HCT116 (cell line): Measurements from ENCODE around the gene PRIMA1. TPM values are rescaled to one million over a fixed set of nuclear protein-coding genes. Genes with fewer than 3 reads are reported as not detected.

Experiments used
- ATAC-seq: fragments of 200-7000 bp; cut with Tn5 transposase; 2 replicates; pipeline ENCODE4 v1.9.1; 2020; ENCODE audit warnings: mild to moderate bottlenecking, moderate library complexity
- BruUV-seq: library from RNA; stranded (reverse); fragments of 400-500 nt; replicated peaks from 2 replicates; lab custom pipeline; 2021; lab: Mats Ljungman, UMichigan
- CTCF ChIA-PET: fragments of 300-600 bp; sonication (Branson Sonifier 250); formaldehyde crosslinking; loops from one replicate; lab custom pipeline; 2021; ENCODE audit warnings: antibody characterized with exemption; lab: Charles Lee
- POLR2A ChIA-PET: fragments of 300-600, 350-600 bp; sonication (Branson Sonifier 250); formaldehyde crosslinking; loops from one replicate; lab custom pipeline; 2021; ENCODE audit warnings: antibody characterized with exemption; lab: Charles Lee
- RAD21 ChIA-PET, 2 experiments: fragments of 300-600 bp; sonication (Branson Sonifier 250); formaldehyde crosslinking; loops; one replicate each; lab custom pipeline; 2023; ENCODE audit warnings: low total read pairs in 2 of 2; ENCODE audit not compliant: uncharacterized antibody in 2 of 2, unreplicated experiment in 2 of 2, low non-redundant PET in 1 of 2; lab: Charles Lee
- DNase-seq: peaks from one replicate; pipeline ENCODE4 v3.0.0-alpha.2; 2010; ENCODE audit warnings: low read depth, low spot score
- H2AFZ ChIP-seq: fragments of 200-600 bp; shearing (Covaris generic), sonication (generic); 2 replicates; pipeline ENCODE4 v1.6.1; 2017; ENCODE audit warnings: low read depth, mixed run types, mixed read lengths, antibody characterized with exemption, low read length; ENCODE audit not compliant: poor library complexity, severe bottlenecking
- H3K27ac ChIP-seq: 2 replicates; pipeline ENCODE4 v1.5.1; 2012; ENCODE audit warnings: low read depth, low read length
- H3K27me3 ChIP-seq: fragments of 200-600 bp; sonication (generic); 2 replicates; pipeline ENCODE4 v1.6.1; 2016; ENCODE audit warnings: mixed run types, low read length, mixed read lengths; ENCODE audit not compliant: insufficient read depth
- H3K36me3 ChIP-seq, 2 experiments: fragments of 200-500 bp in 1 of 2; fragments of 200-600 bp in 1 of 2; sonication (Bioruptor generic) in 1 of 2; sonication (generic) in 1 of 2; 2 replicates each; pipeline versions ENCODE4 v1.5.1 to v1.6.1; 2014 to 2016; ENCODE audit warnings: low read length in 2 of 2, inconsistent platforms in 1 of 2, mixed read lengths in 1 of 2, mixed run types in 1 of 2; ENCODE audit not compliant: insufficient read depth in 2 of 2, control insufficient read depth in 1 of 2
- H3K4me1 ChIP-seq, 2 experiments: fragments of 200-600 bp in 1 of 2; sonication (generic) in 1 of 2; 2 replicates each; pipeline versions ENCODE4 v1.5.1 to v1.6.1; 2012 to 2017; ENCODE audit warnings: low read length in 2 of 2, inconsistent platforms in 1 of 2, mild to moderate bottlenecking in 1 of 2, mixed read lengths in 1 of 2, mixed run types in 1 of 2, moderate library complexity in 1 of 2; ENCODE audit not compliant: insufficient read depth in 2 of 2, control insufficient read depth in 1 of 2
- H3K4me2 ChIP-seq: fragments of 200-600 bp; sonication (generic); 2 replicates; pipeline ENCODE4 v1.6.1; 2017; ENCODE audit warnings: mixed run types, low read length, mixed read lengths
- H3K4me3 ChIP-seq, 2 experiments: fragments of 200-600 bp in 1 of 2; sonication (generic) in 1 of 2; replicated peaks in 1 of 2; 2 replicates each; pipeline ENCODE4 v1.5.1; 2011 to 2016; ENCODE audit warnings: low read length in 2 of 2, control low read depth in 1 of 2, low read depth in 1 of 2, mild to moderate bottlenecking in 1 of 2, mixed read lengths in 1 of 2, mixed run types in 1 of 2
- H3K79me2 ChIP-seq: fragments of 200-600 bp; sonication (generic); 2 replicates; pipeline ENCODE4 v1.6.1; 2017; ENCODE audit warnings: mild to moderate bottlenecking, mixed run types, low read length, moderate library complexity, mixed read lengths; ENCODE audit not compliant: insufficient read depth
- H3K9ac ChIP-seq: fragments of 200-600 bp; sonication (generic); 2 replicates; pipeline ENCODE4 v1.6.1; 2016; ENCODE audit warnings: low read length, mixed read lengths
- H3K9me2 ChIP-seq: fragments of 200-600 bp; sonication (generic), shearing (Covaris generic); 2 replicates; pipeline ENCODE4 v1.6.1; 2017; ENCODE audit warnings: mixed run types, mild to moderate bottlenecking, moderate library complexity; ENCODE audit not compliant: insufficient read depth
- H3K9me3 ChIP-seq, 2 experiments: fragments of 200-500 bp in 1 of 2; fragments of 200-600 bp in 1 of 2; sonication (Bioruptor generic) in 1 of 2; sonication (generic) in 1 of 2; 2 replicates each; pipeline ENCODE4 v1.6.1; 2014 to 2017; ENCODE audit warnings: low read length in 2 of 2, mixed read lengths in 2 of 2, inconsistent platforms in 1 of 2, low read depth in 1 of 2, mild to moderate bottlenecking in 1 of 2, mixed run types in 1 of 2, moderate library complexity in 1 of 2; ENCODE audit not compliant: control insufficient read depth in 1 of 2, insufficient read depth in 1 of 2
- H4K20me1 ChIP-seq: fragments of 200-600 bp; sonication (generic), shearing (Covaris generic); 2 replicates; pipeline ENCODE4 v1.6.1; 2017; ENCODE audit warnings: mixed run types, mild to moderate bottlenecking, moderate library complexity; ENCODE audit not compliant: insufficient read depth
- ATF3 ChIP-seq: IDR thresholded peaks from 2 replicates; pipeline ENCODE4 v1.6.1; 2012
- CBX3 ChIP-seq: IDR thresholded peaks from 2 replicates; pipeline ENCODE4 v1.6.1; 2012; ENCODE audit warnings: low read depth
- CEBPB ChIP-seq: IDR thresholded peaks from 2 replicates; pipeline ENCODE4 v1.6.1; 2012; ENCODE audit warnings: low read depth
- EGR1 ChIP-seq: IDR thresholded peaks from 2 replicates; pipeline ENCODE4 v1.6.1; 2012; ENCODE audit warnings: low read depth
- EZH2 ChIP-seq: fragments of 200-600 bp; sonication (generic); IDR thresholded peaks from 2 replicates; pipeline ENCODE4 v1.6.1; 2017; ENCODE audit warnings: antibody characterized with exemption, mixed run types
- EZH2phosphoT487 ChIP-seq: fragments of 200-600 bp; IDR thresholded peaks from 2 replicates; pipeline ENCODE4 v1.6.1; 2018; ENCODE audit warnings: antibody characterized with exemption, borderline replicate concordance
- FOSL1 ChIP-seq: IDR thresholded peaks from 2 replicates; pipeline ENCODE4 v1.6.1; 2012; ENCODE audit warnings: low read depth
- POLR2A ChIP-seq: IDR thresholded peaks from 2 replicates; pipeline ENCODE4 v1.7.0; 2011; ENCODE audit warnings: borderline replicate concordance; ENCODE audit not compliant: insufficient read depth, insufficient read length; ENCODE audit errors: extremely low read depth
- POLR2AphosphoS5 ChIP-seq: IDR thresholded peaks from 2 replicates; pipeline ENCODE4 v1.6.1; 2011; ENCODE audit warnings: mild to moderate bottlenecking, low read depth, low read length, moderate library complexity
- SIN3A ChIP-seq: IDR thresholded peaks from 2 replicates; pipeline ENCODE4 v1.6.1; 2012; ENCODE audit warnings: low read depth
- SP1 ChIP-seq: IDR thresholded peaks from 2 replicates; pipeline ENCODE4 v1.6.1; 2012; ENCODE audit warnings: low read depth
- SRF ChIP-seq: IDR thresholded peaks from 2 replicates; pipeline ENCODE4 v1.6.1; 2012; ENCODE audit warnings: low read depth
- TCF7L2 ChIP-seq: IDR thresholded peaks from 2 replicates; pipeline ENCODE4 v1.7.0; 2011; ENCODE audit warnings: borderline replicate concordance, inconsistent platforms; ENCODE audit not compliant: insufficient read depth, insufficient read length; ENCODE audit errors: extremely low read depth
- YY1 ChIP-seq: IDR thresholded peaks from 2 replicates; pipeline ENCODE4 v1.6.1; 2011; ENCODE audit warnings: low read length, low read depth, moderate library complexity, mild to moderate bottlenecking; ENCODE audit not compliant: insufficient replicate concordance; ENCODE audit errors: extremely low read depth
- ZBTB33 ChIP-seq: IDR thresholded peaks from 2 replicates; pipeline ENCODE4 v1.6.1; 2011; ENCODE audit warnings: mild to moderate bottlenecking, low read length, moderate library complexity; ENCODE audit not compliant: insufficient replicate concordance; ENCODE audit errors: extremely low read depth
- ZFX ChIP-seq: fragments of 450-650 bp; IDR thresholded peaks from 2 replicates; pipeline ENCODE4 v1.6.1; 2017
- ZNF274 ChIP-seq: fragments of 200-500 bp; sonication (Bioruptor generic); IDR thresholded peaks from 2 replicates; pipeline ENCODE4 v1.6.1; 2014; ENCODE audit warnings: mild to moderate bottlenecking, low read depth, low read length, inconsistent platforms
- intact Hi-C: fragments of 100-400 bp; cut with micrococcal nuclease; formaldehyde crosslinking; loops from 2 replicates; pipeline ENCODE4 v1.10.0; 2022
- total RNA-seq: library from RNA; stranded (reverse); gene quantifications from one replicate; pipeline ENCODE4 v1.2.1, GENCODE V29; 2021; ENCODE audit not compliant: unreplicated experiment

The PRIMA1 gene
- total RNA-seq, 1 experiment from 2014 or later = 1.5 TPM

GRCh38 chr14:93830753-93831461 lies 42.6 kb upstream of the PRIMA1 start:
- Histone ChIP-seq H3K9me2 (no peaks in the 10 kb centered on the region), H2AFZ (no peak overlapping the region), H3K27ac (no peak overlapping the region), H3K4me2 (no peak overlapping the region), H3K9me3 (no peaks in the 10 kb centered on the region), H4K20me1 (no peaks in the 10 kb centered on the region), H3K27me3 (peaks cover 6% of the 10 kb centered on the region; the same call in 1 of the 2 replicates), H3K36me3 (no peaks in the 10 kb centered on the region), H3K4me1 (peaks cover 0 to 7% of the 10 kb centered on the region in 2 experiments; a peak in 2 of 4 replicates), H3K4me3 (no peak overlapping the region), H3K9ac (no peak overlapping the region), H3K79me2 (no peaks in the 10 kb centered on the region)
- ChIA-PET RAD21 (no interaction called here), CTCF (no interaction called here), POLR2A (no interaction called here)
- intact Hi-C loops = no loop called here
- TF ChIP-seq ZNF274 = no peak
- TF ChIP-seq SP1 = no peak
- TF ChIP-seq EZH2 = no peak
- TF ChIP-seq EGR1 = no peak
- no peak for TF ChIP-seq POLR2A
- TF ChIP-seq POLR2AphosphoS5 = no peak
- no peak for TF ChIP-seq SIN3A
- TF ChIP-seq YY1 = no peak
- no peak for TF ChIP-seq ATF3
- no peak for TF ChIP-seq ZFX
- no peak for TF ChIP-seq FOSL1
- no peak for TF ChIP-seq EZH2phosphoT487
- TF ChIP-seq TCF7L2 = no peak
- TF ChIP-seq SRF = no peak
- TF ChIP-seq CEBPB = no peak
- no peak for TF ChIP-seq ZBTB33
- no peak for TF ChIP-seq CBX3
- ATAC-seq (no peak), DNase-seq (no peak)
- no TSS peak for BruUV-seq
